Measurements from ENCODE around the gene BTBD17.
A peak's percentile ranks its signal among the peaks of the same experiment; 100 is the strongest.

BTBD17 gene

GRCh38 chr17:74332763-74333283 lies 28.8 kb downstream of the BTBD17 start:
- no peak for DNase-seq

GRCh38 chr17:74332017-74332650 lies 29.5 kb downstream of the BTBD17 start:
- DNase-seq = no peak

- DNase-seq = no peak
Measured at GRCh38 chr17:74330446-74330845, 31.2 kb downstream of the BTBD17 start.

- no peak for DNase-seq
Measured at GRCh38 chr17:74329378-74329777, 32.3 kb downstream of the BTBD17 start.

GRCh38 chr17:74328487-74328886 lies 33.2 kb downstream of the BTBD17 start:
- DNase-seq = no peak

- DNase-seq = no peak
Measured at GRCh38 chr17:74326506-74326905, 35.2 kb downstream of the BTBD17 start.

- peak; percentile 45 for DNase-seq
Measured at GRCh38 chr17:74325743-74326379, 35.8 kb downstream of the BTBD17 start, which contains the start of gene KIF19. TSS of gene KIF19 (plus strand) at chr17:74326226. CDS start at chr17:74326350, 124 bp downstream.

- no peak for DNase-seq
Measured at GRCh38 chr17:74325376-74325742, 36.3 kb downstream of the BTBD17 start.

- no peak for DNase-seq
Measured at GRCh38 chr17:74324521-74324920, 37.1 kb downstream of the BTBD17 start.

GRCh38 chr17:74318391-74318790 lies 43.3 kb downstream of the BTBD17 start:
- DNase-seq = no peak

- DNase-seq = no peak
Measured at GRCh38 chr17:74317071-74317470, 44.6 kb downstream of the BTBD17 start.

- DNase-seq = no peak
Measured at GRCh38 chr17:74316220-74316619, 45.4 kb downstream of the BTBD17 start.

GRCh38 chr17:74314877-74315276 lies 46.8 kb downstream of the BTBD17 start:
- DNase-seq = no peak

- DNase-seq = no peak
Measured at GRCh38 chr17:74309902-74310301, 51.8 kb downstream of the BTBD17 start.

GRCh38 chr17:74307984-74308773 lies 53.5 kb downstream of the BTBD17 start:
- no peak for DNase-seq

Measured in activated CD8-positive, alpha-beta memory T cell treated with anti-CD3 and anti-CD28 coated beads, Interleukin-2, amount 50 U/mL, for 4 hours (primary cell).